OCI-LY7 (cell line): ENCODE results near the gene NF2. TPM values are rescaled to one million over a fixed set of nuclear protein-coding genes. Genes with fewer than 3 reads are reported as not detected.
A peak's percentile ranks its signal among the peaks of the same experiment; 100 is the strongest.

Experiments
- BruUV-seq: library from RNA; stranded (reverse); fragments of 400-500 nt; replicated peaks from 2 replicates; lab custom pipeline; 2021; lab: Mats Ljungman, UMichigan
- CTCF ChIA-PET: fragments of 300-600 bp; sonication (Branson Sonifier 250); formaldehyde crosslinking; loops from one replicate; lab custom pipeline; 2022; ENCODE audit warnings: antibody characterized with exemption; ENCODE audit not compliant: unreplicated experiment; lab: Charles Lee
- POLR2A ChIA-PET: fragments of 300-600 bp; sonication (Branson Sonifier 250); formaldehyde crosslinking; loops from one replicate; lab custom pipeline; 2022; ENCODE audit warnings: antibody characterized with exemption; lab: Charles Lee
- DNase-seq: peaks from one replicate; pipeline ENCODE4 v3.0.0-alpha.2; 2015; ENCODE audit warnings: low spot score
- H2AFZ ChIP-seq: fragments of 200-600 bp; sonication (generic), shearing (Covaris generic); 2 replicates; pipeline ENCODE4 v1.6.1; 2014; ENCODE audit warnings: mild to moderate bottlenecking, antibody characterized with exemption, low read length, moderate library complexity
- H3K27ac ChIP-seq: fragments of 200-600 bp; sonication (generic); 2 replicates; pipeline ENCODE4 v1.5.1; 2014; ENCODE audit warnings: mixed run types, low read depth, mild to moderate bottlenecking, moderate library complexity, low read length, inconsistent platforms; ENCODE audit not compliant: poor library complexity, severe bottlenecking
- H3K36me3 ChIP-seq: fragments of 200-600 bp; sonication (generic); 2 replicates; pipeline ENCODE4 v1.6.1; 2014; ENCODE audit warnings: mild to moderate bottlenecking, antibody characterized with exemption, low read length, moderate library complexity, mixed read lengths; ENCODE audit not compliant: insufficient read depth
- H3K4me1 ChIP-seq: fragments of 200-600 bp; sonication (generic); 2 replicates; pipeline ENCODE4 v1.5.1; 2014; ENCODE audit warnings: mild to moderate bottlenecking, low read length; ENCODE audit not compliant: insufficient read depth, poor library complexity, severe bottlenecking
- H3K4me2 ChIP-seq: fragments of 200-600 bp; sonication (generic); 2 replicates; pipeline ENCODE4 v1.6.1; 2014; ENCODE audit warnings: mild to moderate bottlenecking, low read length
- H3K4me3 ChIP-seq: fragments of 200-600 bp; sonication (generic); 2 replicates; pipeline ENCODE4 v1.5.1; 2014; ENCODE audit warnings: mild to moderate bottlenecking, low read depth, low read length; ENCODE audit not compliant: poor library complexity, severe bottlenecking
- H3K79me2 ChIP-seq: fragments of 200-600 bp; sonication (generic); 2 replicates; pipeline ENCODE4 v1.6.1; 2016; ENCODE audit warnings: low read depth, mild to moderate bottlenecking, low read length, moderate library complexity, mixed read lengths; ENCODE audit not compliant: insufficient read depth
- H3K9me2 ChIP-seq: fragments of 200-600 bp; sonication (generic); 2 replicates; pipeline ENCODE4 v1.6.1; 2016; ENCODE audit warnings: mild to moderate bottlenecking, low read length, mixed read lengths; ENCODE audit not compliant: insufficient read depth
- H3K9me3 ChIP-seq: fragments of 200-600 bp; sonication (generic); 2 replicates; pipeline ENCODE4 v1.6.1; 2014; ENCODE audit warnings: mild to moderate bottlenecking, mixed run types, low read length, mixed read lengths
- H4K20me1 ChIP-seq: fragments of 200-600 bp; sonication (generic); 2 replicates; pipeline ENCODE4 v1.6.1; 2014; ENCODE audit warnings: mild to moderate bottlenecking, antibody characterized with exemption, low read length, moderate library complexity, mixed read lengths; ENCODE audit not compliant: insufficient read depth
- EZH2phosphoT487 ChIP-seq: fragments of 200-600 bp; sonication (generic); IDR thresholded peaks from 2 replicates; pipeline ENCODE4 v1.6.1; 2018; ENCODE audit warnings: low read depth, borderline replicate concordance, mild to moderate bottlenecking, mixed run types, antibody characterized with exemption, low read length, moderate library complexity, mixed read lengths
- intact Hi-C: fragments of 100-400 bp; cut with micrococcal nuclease; formaldehyde crosslinking; loops from one replicate; pipeline ENCODE4 v1.10.0; 2022; ENCODE audit not compliant: unreplicated experiment
- total RNA-seq, 2 experiments: library from RNA; depleted of rRNA in 1 of 2; stranded (reverse); fragments of >200 nt in 1 of 2; shearing (Covaris generic) in 1 of 2; gene quantifications; 2 replicates each; pipeline ENCODE4 v1.2.3, GENCODE V29; 2014 to 2022
- TF ChIP-seq, protein P1 (sequence below): fragments of 200-600 bp; sonication (generic); conservative IDR thresholded peaks from 2 replicates; pipeline ENCODE4 v1.5.1; 2014; ENCODE audit warnings: mild to moderate bottlenecking, antibody characterized with exemption, low read length, moderate library complexity, mixed read lengths

NF2 gene
- total RNA-seq, 2 experiments from 2014 or later, result 22.2 to 34.8 TPM

DNA sequence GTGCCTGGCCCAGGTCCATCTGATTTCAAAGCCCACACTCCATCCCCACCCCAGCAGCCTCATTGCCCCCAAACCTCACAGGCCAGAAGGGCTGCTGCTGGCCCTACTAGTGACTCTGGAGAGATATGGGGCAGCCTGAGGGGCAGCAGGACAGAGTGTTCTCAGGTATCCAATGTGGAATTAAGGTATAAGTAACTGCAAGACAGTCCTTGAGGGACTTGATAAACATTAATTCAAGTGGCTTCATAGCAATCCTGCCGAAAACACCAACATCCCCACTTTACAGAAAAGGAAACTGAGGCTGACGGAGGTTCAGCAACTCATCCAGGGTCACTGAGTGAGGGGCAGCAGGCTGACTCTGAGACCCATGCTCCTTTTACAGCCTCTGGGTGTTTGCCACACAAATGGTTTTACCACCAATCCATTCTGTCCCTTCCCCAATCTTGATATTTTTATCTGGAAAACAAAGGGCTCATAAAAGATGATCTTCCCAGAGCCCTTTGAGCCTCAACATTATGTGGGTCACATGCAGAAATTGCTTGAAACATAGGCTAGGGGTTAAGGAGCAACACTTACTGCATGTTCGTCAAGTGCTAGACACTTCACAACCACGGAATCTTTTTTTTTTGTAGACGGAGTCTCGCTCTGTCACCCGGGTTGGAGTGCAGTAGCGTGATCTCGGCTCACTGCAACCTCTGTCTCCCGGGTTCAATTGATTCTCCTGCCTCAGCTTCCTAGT, 24.8 kb upstream of the NF2 start:
- no peak for DNase-seq
- POLR2A ChIA-PET, result no interaction called here
- Histone ChIP-seq H3K79me2 (no peaks in the 10 kb centered on the region), H3K9me3 (no peaks in the 10 kb centered on the region), H3K36me3 (no peaks in the 10 kb centered on the region), H3K4me2 (no peak overlapping the region), H3K4me1 (peaks cover 9% of the 10 kb centered on the region), H3K4me3 (no peak overlapping the region), H3K27ac (no peak overlapping the region), H3K9me2 (no peaks in the 10 kb centered on the region), H4K20me1 (no peaks in the 10 kb centered on the region), H2AFZ (no peak overlapping the region)
- intact Hi-C loops, result no loop called here
- CTCF ChIA-PET, result no interaction called here
- no peak for TF ChIP-seq EZH2phosphoT487
- TF ChIP-seq, protein P1, sequence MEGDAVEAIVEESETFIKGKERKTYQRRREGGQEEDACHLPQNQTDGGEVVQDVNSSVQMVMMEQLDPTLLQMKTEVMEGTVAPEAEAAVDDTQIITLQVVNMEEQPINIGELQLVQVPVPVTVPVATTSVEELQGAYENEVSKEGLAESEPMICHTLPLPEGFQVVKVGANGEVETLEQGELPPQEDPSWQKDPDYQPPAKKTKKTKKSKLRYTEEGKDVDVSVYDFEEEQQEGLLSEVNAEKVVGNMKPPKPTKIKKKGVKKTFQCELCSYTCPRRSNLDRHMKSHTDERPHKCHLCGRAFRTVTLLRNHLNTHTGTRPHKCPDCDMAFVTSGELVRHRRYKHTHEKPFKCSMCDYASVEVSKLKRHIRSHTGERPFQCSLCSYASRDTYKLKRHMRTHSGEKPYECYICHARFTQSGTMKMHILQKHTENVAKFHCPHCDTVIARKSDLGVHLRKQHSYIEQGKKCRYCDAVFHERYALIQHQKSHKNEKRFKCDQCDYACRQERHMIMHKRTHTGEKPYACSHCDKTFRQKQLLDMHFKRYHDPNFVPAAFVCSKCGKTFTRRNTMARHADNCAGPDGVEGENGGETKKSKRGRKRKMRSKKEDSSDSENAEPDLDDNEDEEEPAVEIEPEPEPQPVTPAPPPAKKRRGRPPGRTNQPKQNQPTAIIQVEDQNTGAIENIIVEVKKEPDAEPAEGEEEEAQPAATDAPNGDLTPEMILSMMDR, result no peak
- TSS peak; percentile 37 for BruUV-seq

DNA sequence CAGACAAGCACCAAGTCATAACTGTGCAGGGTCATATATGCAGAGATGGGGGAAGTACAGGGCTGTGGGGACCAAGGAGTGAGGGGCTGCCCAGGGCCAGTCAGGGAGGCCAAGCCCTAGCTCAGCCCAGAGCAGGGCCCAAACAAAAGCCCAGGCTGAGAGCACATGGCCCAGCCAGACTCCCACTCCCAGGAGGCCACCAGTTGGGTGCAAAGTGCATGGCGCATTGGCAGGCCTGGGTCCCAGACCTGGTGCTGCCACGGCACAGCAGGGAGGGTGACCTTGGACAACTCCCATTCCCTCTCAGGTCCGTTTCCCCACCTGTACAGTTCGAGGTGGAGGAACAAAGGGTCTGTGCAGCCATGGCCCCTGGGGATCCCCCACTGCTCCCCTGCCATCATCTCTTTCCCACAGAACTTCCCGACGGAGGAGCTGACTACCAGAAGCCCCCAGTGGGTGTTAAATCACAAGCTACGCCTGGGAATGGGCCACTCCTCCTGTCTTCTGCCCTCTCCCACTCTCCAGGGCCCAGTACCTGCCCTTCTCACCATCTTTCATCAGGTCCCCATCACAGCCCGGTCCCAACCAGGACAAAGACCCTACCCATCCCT, 23.1 kb upstream of the NF2 start:
- CTCF ChIA-PET, result no interaction called here
- peak overlapping the region; percentile 87 for H3K4me3 ChIP-seq
- no TSS peak for BruUV-seq
- H4K20me1 ChIP-seq, result no peaks in the 10 kb centered on the region
- H3K9me2 ChIP-seq, result no peaks in the 10 kb centered on the region
- no peak for TF ChIP-seq EZH2phosphoT487
- TF ChIP-seq, protein P1, result no peak
- H3K9me3 ChIP-seq, result no peaks in the 10 kb centered on the region; the same call in 1 of the 2 replicates
- H3K79me2 ChIP-seq, result no peaks in the 10 kb centered on the region
- peak; percentile 21 for DNase-seq
- intact Hi-C loops, result no loop called here
- H2AFZ ChIP-seq, result peak overlapping the region; percentile 56
- H3K36me3 ChIP-seq, result no peaks in the 10 kb centered on the region
- H3K4me1 ChIP-seq, result peaks cover 9% of the 10 kb centered on the region
- POLR2A ChIA-PET, result no interaction called here
- peak overlapping the region; percentile 24 for H3K27ac ChIP-seq
- H3K4me2 ChIP-seq, result peak overlapping the region; percentile 95

DNA sequence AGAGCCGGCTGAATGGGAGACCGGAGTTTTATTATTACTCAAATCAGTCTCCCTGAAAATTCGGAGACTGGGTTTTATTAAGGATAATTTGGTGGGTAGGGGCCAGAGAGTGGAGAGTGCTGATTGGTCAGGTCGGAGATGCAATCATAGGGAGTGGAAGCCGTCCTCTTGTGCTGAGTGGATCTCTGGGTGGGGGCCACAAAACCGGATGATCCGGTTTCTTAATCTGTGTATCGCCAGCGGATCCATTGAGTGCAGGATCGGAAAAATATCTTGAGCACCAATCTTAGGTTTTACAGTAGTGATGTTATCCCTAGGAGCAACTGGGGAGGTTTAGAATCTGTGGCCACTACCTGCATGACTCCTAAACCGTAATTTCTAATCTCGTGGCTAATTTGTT, 21.6 kb upstream of the NF2 start:
- CTCF ChIA-PET, result no interaction called here
- no peak for DNase-seq
- no TSS peak for BruUV-seq
- TF ChIP-seq, protein P1, result no peak
- no peak for TF ChIP-seq EZH2phosphoT487
- Histone ChIP-seq H2AFZ (peak overlapping the region; percentile 56; the same call in 1 of the 2 replicates), H3K36me3 (no peaks in the 10 kb centered on the region), H3K9me2 (no peaks in the 10 kb centered on the region), H3K4me2 (peak overlapping the region; percentile 95), H3K4me3 (peak overlapping the region; percentile 87), H3K4me1 (peaks cover 9% of the 10 kb centered on the region), H3K9me3 (no peaks in the 10 kb centered on the region; the same call in 1 of the 2 replicates), H3K27ac (no peak overlapping the region), H4K20me1 (no peaks in the 10 kb centered on the region), H3K79me2 (no peaks in the 10 kb centered on the region)
- intact Hi-C loops, result no loop called here
- POLR2A ChIA-PET, result no interaction called here
